HK-2 (cell line): ENCODE data around the gene ARHGEF26.
"Not testable (repeated sequence)": the region's sequence is repeated elsewhere in the genome, so short reads cannot be mapped to it uniquely, and the experiment has no call there.

Experiments
- DNase-seq: peaks from one replicate; pipeline ENCODE4 v3.0.0-alpha.2; 2018; ENCODE audit not compliant: unreplicated experiment

The ARHGEF26 gene, protein sequence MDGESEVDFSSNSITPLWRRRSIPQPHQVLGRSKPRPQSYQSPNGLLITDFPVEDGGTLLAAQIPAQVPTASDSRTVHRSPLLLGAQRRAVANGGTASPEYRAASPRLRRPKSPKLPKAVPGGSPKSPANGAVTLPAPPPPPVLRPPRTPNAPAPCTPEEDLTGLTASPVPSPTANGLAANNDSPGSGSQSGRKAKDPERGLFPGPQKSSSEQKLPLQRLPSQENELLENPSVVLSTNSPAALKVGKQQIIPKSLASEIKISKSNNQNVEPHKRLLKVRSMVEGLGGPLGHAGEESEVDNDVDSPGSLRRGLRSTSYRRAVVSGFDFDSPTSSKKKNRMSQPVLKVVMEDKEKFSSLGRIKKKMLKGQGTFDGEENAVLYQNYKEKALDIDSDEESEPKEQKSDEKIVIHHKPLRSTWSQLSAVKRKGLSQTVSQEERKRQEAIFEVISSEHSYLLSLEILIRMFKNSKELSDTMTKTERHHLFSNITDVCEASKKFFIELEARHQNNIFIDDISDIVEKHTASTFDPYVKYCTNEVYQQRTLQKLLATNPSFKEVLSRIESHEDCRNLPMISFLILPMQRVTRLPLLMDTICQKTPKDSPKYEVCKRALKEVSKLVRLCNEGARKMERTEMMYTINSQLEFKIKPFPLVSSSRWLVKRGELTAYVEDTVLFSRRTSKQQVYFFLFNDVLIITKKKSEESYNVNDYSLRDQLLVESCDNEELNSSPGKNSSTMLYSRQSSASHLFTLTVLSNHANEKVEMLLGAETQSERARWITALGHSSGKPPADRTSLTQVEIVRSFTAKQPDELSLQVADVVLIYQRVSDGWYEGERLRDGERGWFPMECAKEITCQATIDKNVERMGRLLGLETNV

GRCh38 chr3:154120961-154121700, at the start of gene ARHGEF26:
Gene ARHGEF26, plus strand, starts transcription at chr3:154121390. Its CDS starts 603 bp downstream, at chr3:154121993.
- peak; percentile 93 for DNase-seq

DNA sequence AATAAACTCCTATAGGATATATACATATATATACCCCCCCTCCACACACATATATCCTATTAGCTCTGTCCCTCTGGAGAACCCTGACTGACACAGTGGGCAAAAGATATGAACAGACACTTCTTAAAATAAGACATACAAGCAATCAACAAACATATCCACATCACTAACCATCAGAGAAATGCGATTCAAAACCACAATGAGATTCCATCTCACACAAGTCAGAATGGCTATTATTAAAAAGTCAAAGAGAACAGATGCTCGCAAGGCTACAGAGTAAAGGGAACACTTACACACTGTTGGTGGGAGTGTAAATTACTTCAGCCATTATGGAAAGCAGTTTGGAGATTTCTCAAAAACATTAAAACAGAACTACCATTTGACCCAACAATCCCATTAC, 46.2 kb upstream of the ARHGEF26 start:
- DNase-seq: no peak

DNA sequence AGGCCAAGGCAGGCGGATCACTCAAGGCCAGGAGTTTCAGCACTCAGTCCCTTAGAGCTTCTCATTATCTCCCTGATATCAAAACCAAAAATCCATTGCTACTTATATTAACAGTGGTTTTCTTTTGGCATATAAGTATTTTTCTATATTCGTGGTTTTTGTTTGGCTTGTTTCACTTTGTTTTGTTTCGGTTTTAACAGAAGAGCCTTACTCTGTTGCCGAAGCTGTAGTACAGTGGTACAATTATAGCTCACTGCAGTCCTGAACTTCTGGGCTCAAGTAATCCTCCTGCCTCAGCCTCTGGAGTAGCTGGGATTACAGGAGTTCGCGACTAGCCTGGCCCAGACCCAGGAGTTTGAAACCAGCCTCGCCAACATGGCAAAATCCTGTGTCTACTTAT, 42.5 kb upstream of the ARHGEF26 start:
- DNase-seq: no peak

GRCh38 chr3:154081305-154081704, 39.9 kb upstream of the ARHGEF26 start:
- no peak for DNase-seq

- DNase-seq: no peak
These were observed 36.1 kb upstream of the ARHGEF26 start for GRCh38 chr3:154085071-154085470.

GRCh38 chr3:154085799-154086198, 35.4 kb upstream of the ARHGEF26 start:
- DNase-seq: no peak

- DNase-seq: no peak
These were observed 34.9 kb upstream of the ARHGEF26 start for GRCh38 chr3:154086286-154086685.

GRCh38 chr3:154087756-154088480, 33.3 kb upstream of the ARHGEF26 start:
- not testable (repeated sequence) for DNase-seq

DNA sequence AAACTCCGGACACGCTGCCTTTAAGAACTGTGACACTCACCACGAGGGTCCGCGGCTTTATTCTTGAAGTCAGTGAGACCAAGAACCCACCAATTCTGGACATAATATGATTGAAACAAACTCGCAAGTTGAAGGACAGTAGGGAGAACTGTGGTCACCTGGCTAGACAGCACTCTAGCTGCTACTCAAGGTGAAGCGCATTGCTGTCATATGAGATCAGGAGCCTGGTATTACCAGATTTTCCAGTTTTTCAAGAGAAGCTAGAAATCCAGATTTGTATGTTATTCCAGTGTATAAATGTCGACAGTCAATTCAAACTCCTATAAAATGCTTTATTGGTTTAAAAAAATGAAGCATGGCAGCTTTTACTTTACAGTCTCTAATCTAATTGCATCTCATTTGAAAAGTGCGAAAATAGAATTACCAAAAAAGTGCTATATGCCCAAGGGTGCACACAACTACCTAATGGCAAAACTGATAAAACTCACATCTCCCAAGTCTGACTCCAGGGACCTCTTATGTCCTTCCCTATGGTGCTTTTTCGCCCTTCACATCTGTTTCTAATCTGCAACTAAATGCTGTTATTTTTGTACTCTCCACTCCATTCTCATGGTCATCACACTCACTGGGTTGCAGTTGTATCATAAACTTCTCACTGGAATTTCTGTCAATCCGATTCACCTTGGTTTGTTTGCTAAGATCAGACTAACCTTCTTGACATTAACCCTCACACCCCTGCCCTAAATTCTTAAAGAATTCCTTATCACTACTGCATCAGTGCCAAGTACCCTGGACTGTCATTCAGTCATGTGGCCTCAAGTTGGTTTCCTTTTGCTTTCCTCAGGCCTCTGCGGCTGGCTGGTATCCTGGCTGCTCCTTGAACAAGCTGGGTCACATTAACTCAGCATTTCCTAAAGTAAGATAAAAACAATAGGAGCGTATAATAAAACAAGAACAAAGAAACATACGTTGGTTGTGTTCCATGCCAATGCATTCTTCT, 31.5 kb upstream of the ARHGEF26 start:
- no peak for DNase-seq

DNA sequence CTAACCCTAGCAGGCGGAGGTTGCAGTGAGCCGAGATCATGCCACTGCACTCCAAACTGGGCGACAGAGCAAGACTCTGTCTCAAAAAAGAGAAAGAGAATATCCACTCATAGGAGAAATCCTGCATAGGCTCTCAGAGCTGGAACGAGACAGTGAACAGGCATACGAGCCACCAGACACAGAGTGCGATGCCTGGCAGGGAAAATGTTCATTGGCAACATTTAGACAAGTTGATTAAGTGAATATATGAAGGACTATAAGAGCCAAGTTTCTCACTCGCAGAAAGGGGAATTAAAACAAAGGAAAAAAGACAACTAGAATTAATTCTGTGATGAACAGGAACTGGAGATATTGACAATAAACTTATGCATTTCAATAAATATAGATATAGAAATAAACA, 27.1 kb upstream of the ARHGEF26 start:
- DNase-seq: no peak

DNA sequence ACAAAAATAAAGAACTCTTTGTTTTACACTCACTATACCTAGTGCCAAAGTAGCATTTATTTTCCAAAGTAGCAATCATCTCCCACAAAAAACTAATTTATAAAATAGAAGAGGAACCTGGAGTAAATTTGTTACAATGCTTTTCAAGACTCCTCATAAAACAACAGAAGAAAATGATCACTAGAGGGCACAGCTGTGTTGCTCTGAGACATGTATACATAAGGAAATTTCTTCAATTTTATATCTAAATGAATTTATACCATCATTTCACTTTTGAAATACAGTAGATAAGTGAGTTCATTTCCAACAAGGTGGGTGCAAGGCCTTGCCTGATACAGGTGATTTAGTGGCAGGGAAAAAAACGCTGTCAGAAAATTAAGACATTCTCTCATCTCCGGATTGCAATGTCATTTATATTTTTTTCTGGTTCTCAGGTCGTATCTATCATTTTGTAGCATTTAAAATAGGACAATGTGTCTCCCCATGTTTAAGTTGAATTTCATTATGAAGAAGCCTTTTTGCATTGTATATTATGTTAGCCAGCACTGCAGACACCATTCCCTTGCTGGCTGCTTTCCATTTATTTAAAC, 25.3 kb upstream of the ARHGEF26 start:
- DNase-seq: no peak

GRCh38 chr3:154098376-154098775, 22.8 kb upstream of the ARHGEF26 start:
- no peak for DNase-seq

DNA sequence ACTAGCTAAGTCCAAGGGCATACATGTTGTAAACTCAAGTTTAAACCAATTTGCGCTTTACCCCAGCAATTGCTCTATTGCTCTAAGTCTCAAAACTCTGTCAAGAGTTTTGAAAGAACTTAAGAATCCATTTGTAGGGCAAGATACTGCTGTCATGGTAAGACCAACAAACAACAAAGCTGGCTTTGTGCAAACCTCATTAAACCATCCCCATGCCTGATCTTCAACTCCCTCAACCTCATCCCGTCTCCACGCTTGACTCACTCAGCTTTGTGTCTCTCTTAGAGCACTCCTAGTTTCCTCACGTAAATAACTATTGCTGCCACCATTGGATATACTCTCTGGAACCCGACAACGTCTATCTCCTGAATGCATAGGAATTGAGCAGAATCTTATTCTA, 20.6 kb upstream of the ARHGEF26 start:
- no peak for DNase-seq

GRCh38 chr3:154101250-154101649, 19.9 kb upstream of the ARHGEF26 start:
- DNase-seq: no peak

GRCh38 chr3:154102225-154102624, 19.0 kb upstream of the ARHGEF26 start:
- DNase-seq: no peak

- no peak for DNase-seq
These were observed 15.8 kb upstream of the ARHGEF26 start for GRCh38 chr3:154105218-154105975.

GRCh38 chr3:154111365-154111935, 9.7 kb upstream of the ARHGEF26 start:
- no peak for DNase-seq

- no peak for DNase-seq
These were observed 8.9 kb upstream of the ARHGEF26 start for GRCh38 chr3:154112146-154112852.
